Activated B cell treated with CpG ODN at 0.5 μM for 24 hours (primary cell): Measurements from ENCODE around the gene GALNT14. TPM values are rescaled to one million over a fixed set of nuclear protein-coding genes. Genes with fewer than 3 reads are reported as not detected.

Experiments used
- ATAC-seq: fragments of 200-7000 bp; cut with Tn5 transposase; one replicate; pipeline ENCODE4 v1.10.0; 2021; ENCODE audit warnings: low read depth, mild to moderate bottlenecking, moderate library complexity
- CTCF ChIA-PET: fragments of 350-600 bp; sonication (Branson Sonifier 250); formaldehyde crosslinking; loops from one replicate; lab custom pipeline; 2021; ENCODE audit warnings: antibody characterized with exemption; lab: Charles Lee
- POLR2A ChIA-PET: fragments of 350-600 bp; sonication (Branson Sonifier 250); formaldehyde crosslinking; loops from one replicate; lab custom pipeline; 2021; ENCODE audit warnings: antibody characterized with exemption; lab: Charles Lee
- DNase-seq: peaks from one replicate; pipeline ENCODE4 v3.0.0; 2022
- H3K27ac Mint-ChIP-seq: one replicate; pipeline ENCODE4 v1.8.0; 2020; ENCODE audit warnings: mixed read lengths
- H3K27me3 Mint-ChIP-seq: one replicate; pipeline ENCODE4 v1.8.0; 2021; ENCODE audit warnings: mixed read lengths
- H3K36me3 Mint-ChIP-seq: one replicate; pipeline ENCODE4 v1.8.0; 2021; ENCODE audit warnings: low read depth, mixed read lengths
- H3K4me1 Mint-ChIP-seq: one replicate; pipeline ENCODE4 v1.8.0; 2021; ENCODE audit warnings: mixed read lengths
- H3K4me3 Mint-ChIP-seq: one replicate; pipeline ENCODE4 v1.8.0; 2020; ENCODE audit warnings: mild to moderate bottlenecking, mixed read lengths
- H3K9me3 Mint-ChIP-seq: one replicate; pipeline ENCODE4 v1.8.0; 2020; ENCODE audit warnings: mixed read lengths
- intact Hi-C: fragments of 100-400 bp; cut with micrococcal nuclease; formaldehyde crosslinking; loops from one replicate; pipeline ENCODE4 v1.15.1; 2024
- total RNA-seq: library from RNA; stranded (reverse); gene quantifications from 2 replicates; pipeline ENCODE4 v1.2.3, GENCODE V29; 2022
- TF ChIP-seq, protein P1 (sequence below): fragments of 200-600 bp; IDR thresholded peaks from one replicate; pipeline ENCODE4 v1.8.0; 2022; ENCODE audit warnings: antibody characterized with exemption, mild to moderate bottlenecking

The GALNT14 gene
- total RNA-seq, 1 donor from 2014 or later: 6.6 TPM

- Mint-ChIP-seq H3K27me3 (no peaks in the 10 kb centered on the region), H3K4me3 (no peak overlapping the region), H3K4me1 (no peaks in the 10 kb centered on the region), H3K36me3 (no peaks in the 10 kb centered on the region), H3K27ac (no peak overlapping the region), H3K9me3 (no peaks in the 10 kb centered on the region)
- TF ChIP-seq, protein P1, sequence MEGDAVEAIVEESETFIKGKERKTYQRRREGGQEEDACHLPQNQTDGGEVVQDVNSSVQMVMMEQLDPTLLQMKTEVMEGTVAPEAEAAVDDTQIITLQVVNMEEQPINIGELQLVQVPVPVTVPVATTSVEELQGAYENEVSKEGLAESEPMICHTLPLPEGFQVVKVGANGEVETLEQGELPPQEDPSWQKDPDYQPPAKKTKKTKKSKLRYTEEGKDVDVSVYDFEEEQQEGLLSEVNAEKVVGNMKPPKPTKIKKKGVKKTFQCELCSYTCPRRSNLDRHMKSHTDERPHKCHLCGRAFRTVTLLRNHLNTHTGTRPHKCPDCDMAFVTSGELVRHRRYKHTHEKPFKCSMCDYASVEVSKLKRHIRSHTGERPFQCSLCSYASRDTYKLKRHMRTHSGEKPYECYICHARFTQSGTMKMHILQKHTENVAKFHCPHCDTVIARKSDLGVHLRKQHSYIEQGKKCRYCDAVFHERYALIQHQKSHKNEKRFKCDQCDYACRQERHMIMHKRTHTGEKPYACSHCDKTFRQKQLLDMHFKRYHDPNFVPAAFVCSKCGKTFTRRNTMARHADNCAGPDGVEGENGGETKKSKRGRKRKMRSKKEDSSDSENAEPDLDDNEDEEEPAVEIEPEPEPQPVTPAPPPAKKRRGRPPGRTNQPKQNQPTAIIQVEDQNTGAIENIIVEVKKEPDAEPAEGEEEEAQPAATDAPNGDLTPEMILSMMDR: no peak
- ChIA-PET CTCF (interaction anchor here (0.8 kb wide), 1 partner anchor 190 kb away, joined by 3 read pairs; no protein-coding TSS in a partner anchor), POLR2A (no interaction called here)
- ATAC-seq (no peak), DNase-seq (no peak)
- intact Hi-C loops: no loop called here
Measured at GRCh38 chr2:30979822-30980245, 158.4 kb downstream of the GALNT14 start.

DNA sequence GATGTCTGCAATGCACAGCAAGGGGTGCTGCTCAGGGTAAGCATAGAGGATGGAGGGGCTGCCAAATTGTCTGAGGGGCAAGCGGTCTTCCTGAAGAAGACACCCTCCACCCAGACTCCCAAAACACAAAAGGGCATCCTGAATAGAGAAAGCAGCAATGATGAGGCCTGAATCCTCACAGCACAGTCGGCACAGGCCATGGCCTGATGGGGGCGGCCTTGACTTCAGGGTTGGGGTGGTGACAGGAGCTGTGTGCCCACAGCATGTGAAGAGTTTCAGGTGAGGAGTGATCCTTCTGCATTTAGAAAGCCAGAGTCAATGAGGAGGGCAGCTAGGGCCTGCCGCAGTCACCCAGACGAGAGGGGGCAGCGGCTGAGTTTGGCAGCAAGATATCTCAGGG is 159.4 kb downstream of the GALNT14 start:
- Mint-ChIP-seq H3K36me3 (no peaks in the 10 kb centered on the region), H3K27me3 (no peaks in the 10 kb centered on the region), H3K4me3 (no peak overlapping the region), H3K27ac (no peak overlapping the region), H3K9me3 (no peaks in the 10 kb centered on the region), H3K4me1 (no peaks in the 10 kb centered on the region)
- DNase-seq (no peak), ATAC-seq (no peak)
- TF ChIP-seq, protein P1: no peak
- ChIA-PET POLR2A (no interaction called here), CTCF (no interaction called here)
- intact Hi-C loops: no loop called here

DNA sequence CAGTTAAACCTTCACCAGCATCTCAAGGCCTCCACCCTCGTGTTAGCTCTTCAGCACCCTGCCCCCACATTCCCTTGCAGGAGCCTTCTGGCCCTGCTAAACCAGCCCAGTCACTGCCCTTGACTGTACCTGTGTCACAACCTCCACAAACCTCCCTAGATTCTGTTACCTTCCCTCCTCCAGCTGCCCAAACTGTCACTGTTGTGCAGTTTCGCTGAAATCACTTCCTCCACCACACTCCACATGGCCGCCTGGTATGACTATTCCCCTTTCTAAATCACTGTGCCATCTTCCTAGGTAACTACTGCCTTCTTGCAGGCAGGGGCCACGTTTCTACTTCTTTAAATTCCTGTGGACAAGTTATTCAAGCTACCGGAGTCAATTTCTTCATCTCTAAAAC is 160.2 kb downstream of the GALNT14 start:
- intact Hi-C loops: no loop called here
- TF ChIP-seq, protein P1: no peak
- ChIA-PET CTCF (no interaction called here), POLR2A (interaction anchor here (1.0 kb wide), 1 partner anchor 241 kb away, joined by 3 read pairs; no protein-coding TSS in a partner anchor)
- Mint-ChIP-seq H3K4me3 (no peak overlapping the region), H3K27ac (no peak overlapping the region), H3K9me3 (no peaks in the 10 kb centered on the region), H3K4me1 (no peaks in the 10 kb centered on the region), H3K36me3 (no peaks in the 10 kb centered on the region), H3K27me3 (no peaks in the 10 kb centered on the region)
- ATAC-seq (no peak), DNase-seq (no peak)

- no peak for DNase-seq
- no peaks in the 10 kb centered on the region for H3K27me3 Mint-ChIP-seq
- POLR2A ChIA-PET: no interaction called here
Measured at GRCh38 chr2:30975156-30975555, 163.1 kb downstream of the GALNT14 start.

DNA sequence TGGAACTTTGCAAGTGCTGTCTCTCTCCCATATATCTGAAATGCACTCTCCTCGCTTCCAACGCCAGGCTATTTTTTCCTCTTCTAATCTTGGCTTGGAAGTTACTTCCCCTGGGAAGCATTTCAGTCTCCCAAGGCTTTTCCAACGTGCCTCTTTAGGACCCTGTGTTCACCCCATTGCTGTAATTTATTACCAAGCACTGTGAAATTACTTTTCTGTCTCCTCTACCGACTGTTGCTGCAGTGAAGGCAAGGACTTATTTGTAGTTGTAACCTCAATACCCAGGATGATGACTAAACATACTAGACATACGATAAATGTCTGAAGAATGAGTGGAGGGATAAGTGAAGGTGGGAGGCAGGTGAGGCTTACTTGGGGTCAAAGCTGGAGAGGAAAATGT is 163.7 kb downstream of the GALNT14 start:
- Mint-ChIP-seq H3K4me3 (no peak overlapping the region), H3K27ac (no peak overlapping the region), H3K4me1 (no peaks in the 10 kb centered on the region), H3K27me3 (no peaks in the 10 kb centered on the region), H3K36me3 (no peaks in the 10 kb centered on the region), H3K9me3 (no peaks in the 10 kb centered on the region)
- intact Hi-C loops: no loop called here
- ATAC-seq: no peak
- TF ChIP-seq, protein P1: no peak
- CTCF ChIA-PET: no interaction called here
- POLR2A ChIA-PET: no interaction called here
- no peak for DNase-seq

More at GRCh38 chr2:30975156-30975555, 163.1 kb downstream of the GALNT14 start:
- no peak overlapping the region for H3K4me3 Mint-ChIP-seq
- CTCF ChIA-PET: no interaction called here
- no peaks in the 10 kb centered on the region for H3K36me3 Mint-ChIP-seq
- no peaks in the 10 kb centered on the region for H3K9me3 Mint-ChIP-seq
- intact Hi-C loops: no loop called here
- no peak for ATAC-seq
- TF ChIP-seq, protein P1: no peak
- no peak overlapping the region for H3K27ac Mint-ChIP-seq
- H3K4me1 Mint-ChIP-seq: no peaks in the 10 kb centered on the region
